Forelimb muscle (tissue), 1 donor: ENCODE measurements around the gene ARMC5. TPM values are rescaled to one million over a fixed set of nuclear protein-coding genes. Genes with fewer than 3 reads are reported as not detected.

Experiments
- DNase-seq: peaks from one replicate; pipeline ENCODE4 v3.0.0-alpha.2; 2013; ENCODE audit warnings: low read depth
- polyA plus RNA-seq: library from polyadenylated mRNA; unstranded; fragments of 120-200 nt; gene quantifications from one replicate; pipeline ENCODE4 v1.2.1, GENCODE V29; 2013; ENCODE audit not compliant: insufficient read length

Gene ARMC5
- polyA plus RNA-seq, 1 donor = 8.2 TPM

DNA sequence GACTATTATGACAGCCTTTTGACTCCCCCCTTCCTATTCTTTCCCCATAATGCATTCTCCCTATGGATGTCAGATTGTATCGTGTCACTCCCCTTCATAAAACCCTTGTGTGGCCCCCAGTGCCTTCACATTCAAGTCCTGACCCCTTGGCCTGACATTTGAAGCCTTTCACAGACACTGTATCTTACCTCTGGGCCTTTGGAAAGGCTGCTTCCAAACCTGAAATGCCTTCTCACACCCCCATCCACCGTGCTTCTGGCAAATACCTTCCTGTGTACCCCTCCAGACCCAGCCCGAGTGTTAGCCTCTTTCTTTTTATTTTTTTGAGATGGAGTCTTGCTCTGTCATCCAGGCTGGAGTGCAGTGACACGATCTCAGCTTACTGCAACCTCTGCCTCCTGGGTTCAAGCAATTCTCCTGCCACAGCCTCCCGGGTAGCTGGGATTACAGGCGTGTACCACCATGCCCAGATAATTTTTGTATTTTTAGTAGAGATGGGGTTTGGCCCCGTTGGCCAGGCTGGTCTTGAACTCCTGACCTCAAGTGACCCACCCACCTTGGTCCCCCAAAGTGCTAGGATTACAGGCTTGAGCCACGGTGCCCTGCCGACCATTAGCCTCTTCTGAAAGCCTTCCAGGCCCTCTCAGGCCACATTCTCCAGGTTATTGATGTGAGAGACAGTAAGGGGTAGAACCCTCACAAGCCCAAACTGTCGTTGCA lies 2.1 kb downstream of the ARMC5 start:
- DNase-seq = no peak

DNA sequence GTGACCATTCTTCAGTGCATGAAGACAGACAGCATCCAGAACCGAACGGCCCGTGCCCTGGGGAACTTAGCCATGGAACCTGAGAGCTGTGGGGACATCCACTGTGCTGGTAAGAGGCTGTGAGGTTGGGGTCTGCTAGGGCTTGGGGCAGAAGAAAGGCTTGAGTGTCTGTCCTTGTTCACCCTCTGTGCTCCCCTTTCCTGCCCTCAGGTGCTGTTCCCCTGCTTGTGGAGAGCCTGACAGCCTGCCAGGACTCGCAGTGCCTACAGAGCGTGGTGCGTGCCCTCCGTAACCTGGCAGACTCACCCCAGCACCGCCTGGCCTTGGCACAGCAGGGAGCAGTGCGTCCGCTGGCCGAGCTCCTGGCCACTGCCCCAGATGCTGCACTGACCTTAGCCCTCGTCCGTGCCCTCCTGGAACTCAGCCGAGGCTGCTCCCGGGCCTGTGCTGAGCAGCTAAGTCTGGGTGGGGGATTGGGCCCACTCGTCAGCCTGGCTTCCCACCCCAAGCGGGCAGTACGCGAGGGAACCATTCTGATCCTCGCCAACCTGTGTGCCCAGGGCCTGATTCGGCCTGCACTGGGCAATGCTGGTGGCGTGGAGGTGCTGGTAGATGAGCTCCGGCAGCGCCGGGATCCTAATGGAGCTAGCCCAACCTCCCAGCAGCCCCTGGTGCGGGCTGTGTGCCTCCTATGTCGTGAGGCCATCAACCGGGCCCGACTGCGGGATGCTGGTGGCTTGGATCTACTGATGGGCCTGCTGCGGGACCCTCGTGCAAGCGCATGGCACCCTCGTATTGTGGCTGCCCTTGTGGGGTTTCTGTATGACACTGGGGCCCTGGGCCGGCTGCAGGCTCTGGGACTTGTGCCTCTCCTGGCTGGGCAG lies 2.9 kb downstream of the ARMC5 start:
- no peak for DNase-seq

GRCh38 chr16:31464348-31464769 lies 5.1 kb downstream of the ARMC5 start:
- no peak for DNase-seq

- no peak for DNase-seq
These were observed 5.5 kb downstream of the ARMC5 start for GRCh38 chr16:31464781-31465260.

DNA sequence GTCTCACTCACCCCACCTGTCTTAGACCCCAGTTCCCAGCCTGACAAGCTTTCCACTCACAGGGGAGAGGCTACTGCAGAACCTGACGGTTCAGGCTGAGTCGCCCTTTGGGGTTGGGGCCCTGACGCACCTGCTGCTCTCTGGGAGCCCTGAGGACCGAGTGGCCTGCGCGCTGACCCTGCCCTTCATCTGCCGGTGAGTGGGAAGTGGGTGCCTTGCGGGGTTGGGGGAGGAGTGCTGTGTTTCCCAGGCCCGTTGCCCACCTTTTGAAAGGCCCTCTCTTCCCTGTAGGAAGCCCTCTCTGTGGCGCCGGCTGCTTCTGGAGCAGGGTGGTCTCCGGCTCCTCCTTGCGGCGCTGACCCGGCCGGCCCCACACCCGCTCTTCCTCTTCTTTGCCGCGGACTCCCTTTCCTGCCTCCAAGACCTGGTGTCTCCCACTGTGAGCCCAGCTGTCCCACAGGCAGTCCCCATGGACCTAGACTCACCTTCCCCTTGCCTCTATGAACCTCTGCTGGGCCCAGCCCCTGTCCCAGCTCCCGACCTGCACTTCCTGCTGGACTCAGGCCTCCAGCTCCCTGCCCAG lies 6.6 kb downstream of the ARMC5 start:
- DNase-seq = no peak

GRCh38 chr16:31466381-31466841 lies 7.1 kb downstream of the ARMC5 start:
- DNase-seq = no peak

- DNase-seq = no peak
These were observed 8.0 kb downstream of the ARMC5 start for GRCh38 chr16:31467151-31467773.

DNA sequence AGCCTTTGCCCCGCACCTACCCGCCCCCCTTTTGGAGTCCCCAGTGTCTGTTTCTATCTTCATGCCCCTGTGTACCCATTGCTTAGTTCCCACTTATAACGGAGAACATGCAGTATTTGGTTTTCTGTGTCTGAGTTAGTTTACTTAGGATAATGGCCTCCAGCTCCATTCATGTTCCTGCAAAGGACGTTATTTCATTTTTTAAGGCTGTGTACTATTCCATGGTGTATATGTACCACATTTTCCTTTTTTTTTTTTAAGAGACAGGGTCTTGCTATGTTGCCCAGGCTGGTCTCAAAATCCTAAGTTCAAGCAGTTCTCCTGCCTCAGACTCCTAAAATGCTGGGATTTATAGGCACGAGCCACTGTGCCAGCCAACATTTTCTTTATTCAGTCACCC lies 8.6 kb downstream of the ARMC5 start:
- DNase-seq = no peak

GRCh38 chr16:31470615-31471014 lies 11.3 kb downstream of the ARMC5 start:
- DNase-seq = no peak

DNA sequence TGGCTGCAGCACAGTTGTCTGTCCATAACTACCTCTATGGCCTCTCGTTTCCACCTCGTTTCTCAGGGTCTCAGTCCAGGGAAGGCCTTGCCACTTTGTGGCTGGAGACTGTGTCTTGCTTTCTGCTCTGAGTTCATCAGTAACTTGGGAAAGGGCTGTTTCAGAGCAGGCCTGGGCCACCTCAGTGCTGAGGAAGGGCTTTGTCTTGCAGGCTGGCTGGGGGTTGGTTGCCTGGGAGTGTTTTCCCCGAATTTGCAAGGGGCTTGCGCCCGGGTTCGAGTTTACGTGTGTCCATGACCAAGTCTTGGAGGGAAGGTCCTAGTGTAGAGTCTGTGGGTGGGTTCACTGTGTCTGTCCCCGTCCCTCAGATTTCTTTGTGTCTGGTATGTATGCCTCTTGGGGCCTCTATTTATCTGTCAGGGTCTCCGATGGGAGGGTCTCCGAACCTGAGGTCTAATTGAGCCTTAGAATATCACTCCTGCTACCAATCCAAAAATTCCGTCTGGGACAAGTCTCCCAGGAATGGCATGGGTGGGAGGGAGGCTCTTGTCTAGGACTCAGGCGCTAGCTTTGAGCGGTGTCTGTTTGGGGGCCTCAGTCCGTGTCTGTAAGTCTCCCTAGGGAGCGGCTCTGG lies 12.1 kb downstream of the ARMC5 start:
- DNase-seq = no peak

DNA sequence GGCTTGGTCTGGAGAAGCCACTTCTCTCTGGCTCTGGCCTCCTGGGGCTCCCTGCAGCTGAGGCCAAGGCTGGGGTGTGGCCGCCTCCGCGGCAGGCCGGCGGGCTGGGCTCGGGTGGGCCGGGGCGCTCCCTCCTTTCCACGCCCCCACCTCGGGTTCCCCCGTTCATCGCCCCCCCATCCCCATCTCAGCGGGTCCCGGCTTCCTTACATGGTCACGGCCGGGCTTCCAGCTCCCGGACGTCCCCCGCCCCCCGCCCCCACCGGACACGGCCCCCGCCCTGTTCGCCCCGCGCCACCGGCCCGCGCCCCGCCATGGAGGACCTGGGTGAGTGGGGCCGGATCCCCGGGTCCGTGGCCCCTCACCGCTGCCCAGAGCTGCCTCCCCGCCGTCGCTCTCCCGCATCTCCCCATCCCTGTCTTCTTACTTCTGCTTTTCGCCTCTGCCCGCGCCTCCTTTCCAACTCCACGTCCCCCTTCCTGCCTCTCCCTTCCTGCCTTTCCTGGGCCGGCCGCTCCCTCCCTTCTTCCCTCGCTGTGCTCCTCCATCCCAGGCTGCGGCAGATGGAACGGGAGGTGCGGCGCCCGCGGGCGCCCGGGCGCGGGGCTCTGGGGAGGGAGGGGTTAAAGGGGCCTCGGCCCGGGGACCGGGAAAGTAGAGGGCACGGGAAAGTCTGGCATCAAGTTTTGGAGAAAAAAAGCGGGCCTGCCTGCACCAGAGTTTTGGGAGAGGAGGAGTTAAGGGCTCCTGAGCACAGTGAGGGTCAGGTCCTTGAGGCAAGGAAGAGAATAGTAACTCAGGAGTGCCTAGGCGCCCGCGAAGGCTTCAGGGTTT lies 12.8 kb downstream of the ARMC5 start, which contains the start of gene TGFB1I1:
Gene TGFB1I1 (plus strand): TSS at position 278 of the 834 bp plus-strand sequence. CDS start 37 bp downstream, at position 315.
- no peak for DNase-seq

GRCh38 chr16:31472709-31473203 lies 13.5 kb downstream of the ARMC5 start:
- no peak for DNase-seq

GRCh38 chr16:31473264-31473984 lies 14.1 kb downstream of the ARMC5 start:
- no peak for DNase-seq

GRCh38 chr16:31474173-31474714 lies 14.9 kb downstream of the ARMC5 start:
- DNase-seq = no peak

- no peak for DNase-seq
These were observed 15.8 kb downstream of the ARMC5 start for GRCh38 chr16:31474773-31475738.

DNA sequence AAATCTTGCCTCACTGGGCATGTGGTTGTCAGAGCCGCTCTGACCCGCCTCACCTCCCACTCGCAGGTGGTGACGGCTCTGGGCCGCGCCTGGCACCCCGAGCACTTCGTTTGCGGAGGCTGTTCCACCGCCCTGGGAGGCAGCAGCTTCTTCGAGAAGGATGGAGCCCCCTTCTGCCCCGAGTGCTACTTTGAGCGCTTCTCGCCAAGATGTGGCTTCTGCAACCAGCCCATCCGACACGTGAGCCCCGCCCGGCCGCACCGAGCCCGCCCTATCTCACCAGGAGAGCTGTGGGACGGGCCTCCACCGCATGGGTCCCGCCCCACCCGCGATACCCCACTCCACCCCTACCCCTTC lies 16.6 kb downstream of the ARMC5 start:
- DNase-seq = no peak

DNA sequence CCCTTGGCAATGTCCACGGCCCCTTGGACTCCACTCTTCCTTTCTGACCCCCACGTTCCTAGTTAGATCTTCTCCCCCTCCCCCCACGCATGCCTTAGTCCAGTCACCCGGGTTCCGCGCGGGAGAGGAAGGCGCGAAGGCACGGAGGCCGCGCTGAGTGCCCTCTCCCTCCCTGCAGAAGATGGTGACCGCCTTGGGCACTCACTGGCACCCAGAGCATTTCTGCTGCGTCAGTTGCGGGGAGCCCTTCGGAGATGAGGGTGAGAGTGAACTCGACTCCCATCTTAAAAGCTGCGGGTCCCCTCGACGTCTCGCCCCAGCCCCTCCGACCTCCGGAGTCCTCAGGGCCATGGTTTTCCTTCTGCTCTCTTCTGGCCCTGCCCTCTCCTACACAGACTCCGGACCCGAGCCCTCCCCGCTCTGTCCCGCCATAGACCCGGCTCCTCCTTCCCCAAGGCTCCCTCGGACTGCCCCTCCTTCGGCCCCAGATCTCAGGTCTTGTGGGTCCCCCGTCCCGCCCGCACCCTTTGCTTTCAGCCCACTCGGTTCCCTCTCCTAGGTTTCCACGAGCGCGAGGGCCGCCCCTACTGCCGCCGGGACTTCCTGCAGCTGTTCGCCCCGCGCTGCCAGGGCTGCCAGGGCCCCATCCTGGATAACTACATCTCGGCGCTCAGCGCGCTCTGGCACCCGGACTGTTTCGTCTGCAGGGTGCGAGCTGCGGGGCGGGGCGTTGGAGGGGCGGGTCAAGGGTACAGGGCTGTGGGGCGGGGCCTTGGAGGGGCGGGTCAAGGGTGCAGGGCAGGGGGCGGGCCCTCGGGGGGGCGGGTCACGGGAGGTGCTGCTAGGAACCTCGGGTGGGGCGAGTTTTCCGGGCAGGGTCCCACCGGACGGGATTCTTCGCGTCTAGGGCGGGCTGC lies 17.3 kb downstream of the ARMC5 start:
- no peak for DNase-seq
